ENCODE measurements around the gene SRSF6. TPM values are rescaled to one million over a fixed set of nuclear protein-coding genes. Genes with fewer than 3 reads are reported as not detected.

SRSF6 gene
- polyA plus RNA-seq, 1 donor (not counting 4 experiments of a cell fraction or from before 2014, with no cell fraction given), result 128 TPM

DNA sequence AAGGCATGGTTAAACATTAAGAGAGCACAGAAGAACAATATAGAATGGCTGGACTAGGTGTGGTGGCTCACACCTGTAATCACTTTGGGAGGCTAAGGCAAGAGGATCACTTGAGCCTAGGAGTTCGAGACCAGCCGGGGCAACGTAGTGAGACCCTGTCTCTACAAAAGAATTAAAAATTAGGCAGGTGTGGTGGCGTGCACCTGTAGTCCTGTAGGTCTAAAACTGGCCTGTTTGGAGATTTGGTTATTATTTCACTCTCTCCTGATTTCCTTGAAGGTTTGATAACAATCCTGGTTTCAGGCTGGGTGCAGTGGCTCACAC, 15.6 kb downstream of the SRSF6 start:
- dilution Hi-C loops (cut with MboI; ENCODE audit: extremely low pct_ligation_motif_present, low sequenced_read_pairs), result no loop called here
- H3K27me3 ChIP-seq (ENCODE audit: control insufficient read depth, extremely low read depth, insufficient read depth, low read length), result peaks cover 3% of the 10 kb centered on the region
- no peaks in the 10 kb centered on the region for H3K79me2 ChIP-seq (ENCODE audit: control insufficient read depth, insufficient read depth, low read length)
- no peak overlapping the region for H3K9ac ChIP-seq (ENCODE audit: control insufficient read depth, extremely low read depth, insufficient read depth, low read length)
- no peaks in the 10 kb centered on the region for H3K9me1 ChIP-seq (ENCODE audit: control insufficient read depth, extremely low read depth, insufficient read depth, low read length)
- DNase-seq (ENCODE audit: low read depth, low spot score) (no peak), FAIRE-seq (no peak)
- H3K4me2 ChIP-seq (ENCODE audit: control insufficient read depth, extremely low read depth, insufficient read depth, low read depth, low read length), result no peak overlapping the region
- H3K36me3 ChIP-seq (ENCODE audit: control insufficient read depth in 2 of 2, extremely low read depth in 1 of 2, insufficient read depth in 2 of 2, low read length in 2 of 2), result no peaks in the 10 kb centered on the region
- no peaks in the 10 kb centered on the region for H3K4me1 ChIP-seq (ENCODE audit: control insufficient read depth, extremely low read depth, insufficient read depth, low read length)
- H3K9me3 ChIP-seq (ENCODE audit: control insufficient read depth, low read depth, low read length), result no peaks in the 10 kb centered on the region
- no peaks in the 10 kb centered on the region for H4K20me1 ChIP-seq (ENCODE audit: control insufficient read depth, extremely low read depth, insufficient read depth, low read length)
- H3K4me3 ChIP-seq (ENCODE audit: control insufficient read depth in 2 of 3, extremely low read depth in 1 of 3, insufficient read depth in 2 of 3, low read depth in 1 of 3, low read length in 3 of 3), result no peak overlapping the region
- H3K27ac ChIP-seq (ENCODE audit: control insufficient read depth, insufficient read depth, low read length), result no peak overlapping the region
- TF ChIP-seq, protein P1, sequence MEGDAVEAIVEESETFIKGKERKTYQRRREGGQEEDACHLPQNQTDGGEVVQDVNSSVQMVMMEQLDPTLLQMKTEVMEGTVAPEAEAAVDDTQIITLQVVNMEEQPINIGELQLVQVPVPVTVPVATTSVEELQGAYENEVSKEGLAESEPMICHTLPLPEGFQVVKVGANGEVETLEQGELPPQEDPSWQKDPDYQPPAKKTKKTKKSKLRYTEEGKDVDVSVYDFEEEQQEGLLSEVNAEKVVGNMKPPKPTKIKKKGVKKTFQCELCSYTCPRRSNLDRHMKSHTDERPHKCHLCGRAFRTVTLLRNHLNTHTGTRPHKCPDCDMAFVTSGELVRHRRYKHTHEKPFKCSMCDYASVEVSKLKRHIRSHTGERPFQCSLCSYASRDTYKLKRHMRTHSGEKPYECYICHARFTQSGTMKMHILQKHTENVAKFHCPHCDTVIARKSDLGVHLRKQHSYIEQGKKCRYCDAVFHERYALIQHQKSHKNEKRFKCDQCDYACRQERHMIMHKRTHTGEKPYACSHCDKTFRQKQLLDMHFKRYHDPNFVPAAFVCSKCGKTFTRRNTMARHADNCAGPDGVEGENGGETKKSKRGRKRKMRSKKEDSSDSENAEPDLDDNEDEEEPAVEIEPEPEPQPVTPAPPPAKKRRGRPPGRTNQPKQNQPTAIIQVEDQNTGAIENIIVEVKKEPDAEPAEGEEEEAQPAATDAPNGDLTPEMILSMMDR (optimal IDR thresholded peaks at IDR 0.05 in 1 of 3, IDR thresholded peaks at IDR 0.05 in 1 of 3, conservative IDR thresholded peaks at IDR 0.05 in 1 of 3; ENCODE audit: extremely low read depth in 1 of 3, insufficient read depth in 2 of 3, low read length in 3 of 3), result no peak
- no peak for TF ChIP-seq EZH2 (IDR thresholded peaks at IDR 0.05; ENCODE audit: low read length)
- H2AFZ ChIP-seq (ENCODE audit: control insufficient read depth, low read length), result no peak overlapping the region

DNA sequence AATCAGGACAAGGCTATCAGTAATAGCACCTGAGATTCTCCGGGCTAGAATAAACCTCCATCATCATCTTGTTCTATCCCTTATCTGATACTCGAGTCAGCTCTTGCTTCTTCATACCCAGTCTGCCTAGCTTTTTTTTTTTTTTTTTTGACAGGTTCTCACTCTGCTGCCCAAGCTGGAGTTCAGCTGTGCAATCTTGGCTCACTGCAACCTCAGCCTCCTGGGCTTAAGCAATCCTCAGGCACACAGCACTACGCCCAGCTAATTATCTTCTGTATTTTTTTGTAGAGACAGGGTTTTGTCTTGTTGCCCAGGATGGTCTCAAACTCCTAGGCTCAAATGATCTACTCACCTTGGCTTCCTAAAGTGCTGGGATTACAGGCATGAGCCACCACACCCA, 19.5 kb downstream of the SRSF6 start:
- dilution Hi-C loops (cut with MboI; ENCODE audit: extremely low pct_ligation_motif_present, low sequenced_read_pairs), result no loop called here
- H3K79me2 ChIP-seq (ENCODE audit: control insufficient read depth, insufficient read depth, low read length), result no peaks in the 10 kb centered on the region
- no peak overlapping the region for H3K27ac ChIP-seq (ENCODE audit: control insufficient read depth, insufficient read depth, low read length)
- peaks cover 2% of the 10 kb centered on the region for H3K9me3 ChIP-seq (ENCODE audit: control insufficient read depth, low read depth, low read length)
- H3K27me3 ChIP-seq (ENCODE audit: control insufficient read depth, extremely low read depth, insufficient read depth, low read length), result peaks cover 3% of the 10 kb centered on the region
- no peaks in the 10 kb centered on the region for H4K20me1 ChIP-seq (ENCODE audit: control insufficient read depth, extremely low read depth, insufficient read depth, low read length)
- FAIRE-seq, result no peak
- no peak overlapping the region for H2AFZ ChIP-seq (ENCODE audit: control insufficient read depth, low read length)
- H3K4me2 ChIP-seq (ENCODE audit: control insufficient read depth, extremely low read depth, insufficient read depth, low read depth, low read length), result no peak overlapping the region
- H3K36me3 ChIP-seq (ENCODE audit: control insufficient read depth in 2 of 2, extremely low read depth in 1 of 2, insufficient read depth in 2 of 2, low read length in 2 of 2), result no peaks in the 10 kb centered on the region
- no peaks in the 10 kb centered on the region for H3K9me1 ChIP-seq (ENCODE audit: control insufficient read depth, extremely low read depth, insufficient read depth, low read length)
- H3K4me1 ChIP-seq (ENCODE audit: control insufficient read depth, extremely low read depth, insufficient read depth, low read length), result no peaks in the 10 kb centered on the region
- no peak for DNase-seq (ENCODE audit: low read depth, low spot score)
- no peak overlapping the region for H3K4me3 ChIP-seq (ENCODE audit: control insufficient read depth in 2 of 3, extremely low read depth in 1 of 3, insufficient read depth in 2 of 3, low read depth in 1 of 3, low read length in 3 of 3)
- TF ChIP-seq EZH2 (IDR thresholded peaks at IDR 0.05; ENCODE audit: low read length), result no peak
- TF ChIP-seq, protein P1 (optimal IDR thresholded peaks at IDR 0.05 in 1 of 3, IDR thresholded peaks at IDR 0.05 in 1 of 3, conservative IDR thresholded peaks at IDR 0.05 in 1 of 3; ENCODE audit: extremely low read depth in 1 of 3, insufficient read depth in 2 of 3, low read length in 3 of 3), result no peak
- H3K9ac ChIP-seq (ENCODE audit: control insufficient read depth, extremely low read depth, insufficient read depth, low read length), result no peak overlapping the region
